Measurements from ENCODE around the gene SC5D.

The SC5D gene

GRCh38 chr11:121356357-121356756, 63.8 kb downstream of the SC5D start:
- TF ChIP-seq CTCF (IDR thresholded peaks at IDR 0.05; ENCODE audit: control insufficient read depth, insufficient read depth, low read depth, low read length, missing control alignments), result no peak
- no peak overlapping the region for H3K4me3 ChIP-seq (ENCODE audit: control insufficient read depth, low read depth, low read length)
- DNase-seq (ENCODE audit: low read depth), result no peak
